ENCODE data around the gene CPNE9.
A peak's percentile ranks its signal among the peaks of the same experiment; 100 is the strongest.

CPNE9 gene

DNA sequence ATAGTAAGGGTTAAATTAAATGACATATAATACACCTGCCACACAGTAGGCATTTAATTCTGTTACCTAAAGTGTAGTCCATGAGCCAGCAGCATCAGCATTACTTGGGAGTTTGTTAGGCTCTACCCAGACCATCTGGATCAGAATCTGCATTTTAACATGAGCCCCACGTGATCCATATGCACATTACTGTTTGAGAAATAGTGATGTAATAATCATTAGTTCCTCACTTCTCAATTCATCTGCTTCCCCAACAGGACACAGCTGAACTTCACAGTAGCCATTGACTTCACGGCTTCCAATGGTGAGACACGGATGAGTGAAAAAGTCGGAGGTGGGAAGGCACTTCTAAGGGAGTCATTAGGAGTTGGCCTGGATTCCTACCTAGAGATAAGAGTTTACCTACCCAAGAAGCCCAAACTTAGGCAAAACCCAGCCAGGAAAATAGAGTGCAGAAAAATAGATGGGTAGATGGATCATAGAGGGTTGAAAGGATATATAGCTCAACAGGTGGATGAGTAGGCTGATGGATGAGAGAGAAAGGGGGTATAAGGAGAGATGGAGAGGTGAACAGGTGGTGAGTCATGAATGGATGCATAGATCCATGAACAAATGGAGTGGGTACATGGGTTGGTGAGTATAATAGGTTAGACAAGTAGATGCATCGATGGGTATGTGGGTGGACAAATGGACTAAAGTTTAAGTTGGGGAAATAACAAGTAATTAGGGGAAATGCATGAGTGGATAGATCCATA is 13.3 kb downstream of the CPNE9 start:
- DNase-seq: no peak

DNA sequence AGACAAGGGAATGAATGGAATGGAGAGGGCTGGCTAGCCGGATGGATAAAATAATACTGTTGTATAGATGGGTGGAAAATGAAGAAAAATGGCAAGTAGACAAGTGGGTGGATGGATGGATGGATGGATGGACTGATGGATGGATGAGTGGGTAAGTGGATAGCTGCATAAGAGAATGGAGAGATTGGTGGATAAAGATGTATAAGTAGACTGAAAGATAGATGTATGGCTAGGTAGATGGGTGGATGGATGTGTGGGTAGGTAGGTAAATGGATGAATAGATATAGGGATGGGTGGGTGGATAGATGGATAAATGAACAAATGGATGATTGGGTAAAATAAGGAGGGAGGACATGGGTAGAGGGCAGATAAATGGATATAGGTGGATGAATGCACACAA is 13.9 kb downstream of the CPNE9 start:
- DNase-seq: no peak

DNA sequence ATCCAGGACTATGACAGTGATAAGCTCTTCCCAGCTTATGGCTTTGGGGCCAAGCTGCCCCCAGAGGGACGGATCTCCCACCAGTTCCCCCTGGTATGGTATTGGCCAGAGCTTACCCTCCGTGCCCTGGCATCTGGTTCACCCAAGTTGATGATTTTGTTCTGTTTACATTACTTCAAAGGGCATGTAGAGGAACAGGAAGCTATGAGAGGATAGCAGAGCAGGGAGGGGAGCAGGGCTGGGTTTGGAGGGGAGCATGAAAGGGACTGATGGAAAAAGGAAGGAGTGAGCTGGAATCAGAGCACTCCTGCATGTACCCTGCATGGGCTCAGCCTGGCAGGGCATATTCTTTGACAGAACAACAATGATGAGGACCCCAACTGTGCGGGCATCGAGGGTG is 14.5 kb downstream of the CPNE9 start:
- no peak for DNase-seq

DNA sequence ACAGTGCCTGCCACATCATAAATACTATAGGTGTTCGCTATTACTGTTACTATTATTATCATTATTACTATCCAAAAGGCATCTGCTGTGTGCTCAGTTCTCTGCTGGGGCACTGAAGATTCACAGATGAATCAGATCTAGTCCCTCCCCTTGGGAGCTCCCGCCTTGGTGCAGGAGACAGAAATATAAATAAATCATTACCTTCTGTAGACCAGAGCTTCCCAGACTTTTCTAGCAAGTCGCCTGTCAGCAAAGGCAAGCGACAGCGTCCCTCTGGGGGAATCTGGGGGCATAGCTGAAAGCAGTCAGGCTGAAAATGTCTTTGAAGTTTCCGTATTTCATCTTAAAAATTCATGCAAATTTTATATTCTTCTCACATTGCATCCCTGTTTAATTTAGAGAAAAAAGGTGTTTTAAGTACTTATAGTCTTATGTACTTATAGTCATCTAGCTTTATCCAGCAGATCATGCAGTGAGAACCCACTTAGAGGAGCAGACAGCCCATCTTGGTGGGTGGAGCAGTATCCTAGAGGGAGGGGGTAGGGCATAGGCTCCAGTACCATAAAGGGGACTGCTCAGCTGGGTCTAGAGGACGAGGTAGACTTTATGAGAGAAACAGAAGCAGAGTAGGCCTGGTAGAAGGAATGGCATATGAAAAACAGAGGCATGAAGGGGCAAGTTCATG is 17.5 kb downstream of the CPNE9 start:
- DNase-seq: no peak

DNA sequence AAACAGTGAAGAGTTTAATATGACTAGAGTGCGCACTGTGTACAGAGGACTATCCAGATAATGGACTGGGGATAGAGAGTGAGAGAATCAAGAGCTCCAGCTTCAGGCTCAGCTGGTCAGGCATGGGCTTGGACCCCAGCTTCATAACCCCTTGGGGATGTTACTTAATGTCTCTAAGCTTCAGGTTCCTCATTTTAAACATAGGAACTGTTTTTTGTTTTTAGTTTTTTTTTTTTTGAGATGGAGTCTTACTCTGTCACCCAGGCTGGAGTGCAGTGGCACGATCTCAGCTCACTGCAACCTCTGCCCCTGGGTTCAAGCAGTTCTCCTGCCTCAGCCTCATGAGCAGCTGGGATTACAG is 18.0 kb downstream of the CPNE9 start:
- DNase-seq: no peak

DNA sequence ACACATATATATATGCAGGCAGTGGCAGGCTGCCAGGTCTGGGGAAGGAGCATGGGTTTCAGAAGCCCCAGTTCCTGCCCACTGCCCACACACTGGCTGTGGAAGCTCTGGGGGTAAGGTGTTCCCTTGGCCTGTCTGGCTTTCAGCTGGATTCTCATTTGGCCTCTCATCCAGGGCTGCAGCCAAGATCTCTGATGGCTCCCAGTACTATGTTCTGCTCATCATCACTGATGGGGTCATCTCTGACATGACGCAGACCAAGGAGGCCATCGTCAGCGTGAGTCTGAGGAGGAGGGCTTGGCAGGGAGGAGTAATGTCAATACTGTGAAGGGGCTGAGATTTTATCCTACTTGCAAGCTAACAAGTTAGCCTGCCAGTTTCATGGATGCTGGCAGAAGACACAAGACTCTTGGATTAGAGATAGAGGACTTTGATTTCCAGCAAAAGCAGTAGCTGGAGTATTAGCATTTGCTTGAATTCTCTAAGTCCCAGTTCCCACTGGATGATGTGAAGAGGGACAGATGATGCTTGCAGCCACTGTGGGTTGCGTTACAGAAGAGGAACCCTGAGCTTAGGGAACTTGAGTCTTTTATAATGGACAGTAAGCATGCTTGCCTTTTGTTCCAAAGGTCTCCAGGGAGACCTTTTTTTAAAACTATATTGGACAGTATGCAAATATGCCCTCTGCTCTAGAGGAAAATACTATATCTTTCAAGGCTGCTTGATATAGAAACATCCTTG is 22.3 kb downstream of the CPNE9 start:
- DNase-seq: no peak

DNA sequence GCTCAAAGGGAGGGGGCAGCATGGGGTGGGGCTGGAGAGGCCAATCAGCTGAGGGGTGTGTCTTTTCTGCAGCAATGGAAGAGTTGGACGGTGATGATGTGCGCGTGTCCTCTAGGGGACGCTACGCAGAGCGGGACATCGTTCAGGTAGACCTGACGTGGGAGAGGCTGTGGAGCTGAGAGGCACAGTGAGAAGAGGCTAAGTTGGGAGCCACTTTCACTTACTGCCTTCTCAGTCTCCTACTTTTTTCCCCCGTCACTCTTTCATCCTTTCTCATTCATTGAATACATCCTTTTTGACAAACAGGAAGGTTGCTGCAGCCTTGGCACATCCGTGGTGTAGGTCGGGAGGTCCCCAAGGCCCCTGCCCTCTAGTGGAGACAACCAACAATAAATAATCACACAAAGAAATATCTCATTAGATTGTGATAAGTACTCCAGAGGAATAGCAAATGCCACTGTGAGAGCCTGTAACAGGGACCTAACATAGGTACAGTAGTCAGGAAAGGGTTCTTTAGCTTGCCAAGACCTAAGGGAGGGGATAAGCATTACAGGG is 23.5 kb downstream of the CPNE9 start:
- peak; percentile 63 for DNase-seq

DNA sequence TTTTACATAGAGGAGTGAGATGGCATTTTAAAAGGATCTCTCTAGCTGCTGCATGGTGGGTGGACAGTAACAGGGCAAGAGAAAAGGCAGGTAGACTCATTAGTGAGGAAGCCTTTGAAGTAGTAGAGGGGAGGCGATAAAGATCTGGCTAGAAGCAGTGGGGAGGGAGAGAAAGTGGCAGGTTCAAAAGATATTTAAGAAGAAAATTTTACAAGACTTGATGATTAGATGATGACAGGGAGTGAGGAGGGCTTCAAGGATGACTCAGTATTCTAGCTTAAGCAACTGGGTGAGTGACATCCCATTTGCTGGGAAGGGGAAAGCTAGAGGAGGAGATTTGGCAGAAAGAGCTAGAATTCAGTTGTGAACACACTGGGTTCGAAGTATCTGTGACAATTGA is 24.1 kb downstream of the CPNE9 start:
- no peak for DNase-seq

DNA sequence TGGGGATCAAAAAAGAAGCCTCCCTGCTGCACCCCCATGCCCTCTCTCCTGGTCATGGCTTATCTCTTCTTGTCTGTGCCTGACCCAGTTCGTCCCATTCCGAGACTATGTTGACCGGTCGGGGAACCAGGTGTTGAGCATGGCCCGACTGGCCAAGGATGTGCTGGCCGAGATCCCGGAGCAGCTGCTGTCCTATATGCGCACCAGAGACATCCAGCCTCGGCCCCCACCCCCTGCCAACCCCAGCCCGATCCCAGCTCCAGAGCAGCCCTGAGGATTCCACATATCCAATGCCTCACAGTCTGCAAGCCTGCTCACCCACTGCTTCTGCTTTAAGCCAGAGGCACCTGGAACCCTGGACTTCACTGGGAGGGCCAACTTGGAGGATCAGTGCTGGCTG is 25.8 kb downstream of the CPNE9 start:
- no peak for DNase-seq

DNA sequence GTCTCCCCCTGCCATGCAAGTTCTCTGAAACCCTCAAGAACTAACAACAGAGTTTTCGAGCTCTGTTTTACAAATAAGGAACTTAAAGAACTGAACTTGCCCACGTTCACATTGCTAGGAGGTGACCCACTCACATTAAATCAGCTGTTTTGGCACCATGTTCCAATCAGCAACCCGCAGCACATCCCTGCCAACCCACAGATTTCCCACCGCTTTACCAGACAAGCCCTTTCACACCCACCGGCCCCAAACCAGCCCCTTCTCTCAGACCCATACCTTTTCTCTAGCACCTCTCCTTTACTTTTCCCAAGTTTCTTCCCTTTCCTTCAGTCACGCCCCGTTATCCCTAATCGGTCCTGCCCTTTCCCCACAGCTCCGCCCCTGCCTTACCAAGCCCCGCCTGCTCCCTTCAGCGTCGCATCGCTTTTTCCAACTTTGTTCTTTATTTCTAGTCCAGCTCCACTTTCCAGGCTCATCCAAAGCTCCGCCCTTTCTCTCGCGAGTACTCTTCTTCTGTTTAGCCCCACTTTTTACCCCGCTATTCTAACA is 27.1 kb downstream of the CPNE9 start:
- DNase-seq: no peak

DNA sequence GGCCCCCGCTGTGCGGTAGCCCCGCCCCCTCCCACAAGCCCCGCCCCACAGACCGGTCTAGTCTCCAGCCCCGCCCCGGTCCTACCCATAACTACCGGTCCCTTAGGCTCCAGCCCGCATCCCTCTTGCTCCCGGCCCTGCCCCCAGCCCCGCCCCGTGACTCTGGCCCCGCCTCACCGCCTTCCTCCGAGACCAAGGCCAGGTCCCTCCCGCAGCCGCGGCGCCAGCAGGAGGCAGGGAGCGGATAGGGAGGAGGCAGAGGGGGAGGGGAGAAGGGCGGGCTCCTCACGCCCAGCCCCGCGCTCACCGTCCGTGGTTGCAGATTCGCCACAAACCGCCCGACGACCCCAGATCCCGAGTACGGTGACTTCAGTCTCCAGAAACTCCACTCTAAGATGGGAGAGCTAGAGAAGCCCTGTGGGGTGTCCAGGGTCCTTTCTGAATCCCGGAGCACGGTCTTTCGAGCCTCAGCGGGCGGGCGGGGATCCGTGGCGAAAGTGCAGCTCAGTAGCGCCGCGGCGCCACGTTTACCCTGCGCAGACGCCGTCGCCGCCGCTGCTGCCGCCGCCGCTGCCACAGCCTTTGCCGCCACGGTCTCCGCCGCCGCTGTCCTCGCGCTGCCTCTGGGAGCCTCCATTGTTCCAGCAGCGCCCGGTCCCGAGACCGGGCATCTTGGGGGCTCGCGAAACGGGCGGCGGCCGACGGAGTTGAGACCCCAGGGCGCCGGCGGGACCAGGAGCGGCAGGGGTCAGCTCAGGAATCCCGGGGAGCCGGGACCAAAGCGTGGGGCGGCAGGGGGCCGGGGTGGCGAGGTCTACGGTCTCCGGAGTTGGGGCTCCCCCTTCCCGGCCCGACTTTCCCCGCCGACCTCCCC is 27.8 kb downstream of the CPNE9 start, which contains the start of gene BRPF1:
Gene BRPF1, plus strand, starts transcription at position 530 of the 874 bp plus-strand sequence. CDS start 2,406 bp downstream, outside the sequence.
- DNase-seq: peak; percentile 99

DNA sequence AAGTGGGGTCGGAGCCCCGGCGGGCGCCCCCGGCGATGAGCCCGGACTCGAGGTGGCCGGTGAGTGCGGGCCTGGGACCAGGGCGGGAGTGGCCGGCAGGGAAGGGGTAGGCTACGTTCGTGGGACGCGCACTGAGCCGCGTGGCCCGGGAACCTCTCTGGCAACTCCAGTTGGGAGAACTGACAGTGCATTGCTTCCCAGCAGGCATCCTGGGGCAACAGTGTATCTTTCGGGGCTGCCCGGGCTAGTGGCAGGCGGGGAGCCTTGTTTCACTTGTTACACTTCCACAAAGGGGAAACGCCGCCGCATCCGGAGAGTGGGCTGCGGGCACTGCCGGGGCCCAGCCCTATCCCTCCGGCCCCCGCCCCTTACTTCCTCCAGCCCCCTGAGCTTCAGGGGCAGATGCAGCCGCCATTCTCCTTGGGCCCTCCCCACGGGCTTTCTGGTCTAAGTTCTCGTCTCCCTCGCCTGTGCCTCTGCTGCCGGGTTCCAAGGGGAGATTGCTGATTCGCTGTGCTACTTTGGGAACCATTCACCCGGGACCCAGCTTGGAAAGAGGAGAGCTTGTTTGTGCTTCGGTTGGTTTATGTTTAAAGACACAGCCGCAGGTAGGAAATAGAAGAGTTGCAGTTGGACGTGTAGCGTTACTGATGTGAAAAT is 28.6 kb downstream of the CPNE9 start:
- DNase-seq: peak; percentile 44

DNA sequence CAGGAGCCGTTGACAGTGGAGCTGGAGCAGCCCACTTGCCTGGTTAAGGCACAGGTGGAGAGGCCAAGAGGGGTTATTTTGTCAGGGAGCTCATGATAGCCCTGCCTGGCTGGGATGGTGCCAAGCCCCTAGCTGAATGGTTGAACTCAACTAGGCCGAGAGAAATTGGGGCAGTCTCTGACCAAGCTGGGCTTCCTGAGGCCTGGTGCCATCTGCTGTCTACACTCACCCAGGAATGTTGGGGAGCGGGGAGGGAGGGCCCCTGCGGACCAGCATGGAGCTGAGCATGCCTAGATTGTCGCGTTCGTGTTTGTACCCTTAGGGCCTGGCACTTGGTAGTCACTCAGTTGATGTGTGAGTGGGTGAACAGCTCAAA is 29.1 kb downstream of the CPNE9 start:
- DNase-seq: no peak

DNA sequence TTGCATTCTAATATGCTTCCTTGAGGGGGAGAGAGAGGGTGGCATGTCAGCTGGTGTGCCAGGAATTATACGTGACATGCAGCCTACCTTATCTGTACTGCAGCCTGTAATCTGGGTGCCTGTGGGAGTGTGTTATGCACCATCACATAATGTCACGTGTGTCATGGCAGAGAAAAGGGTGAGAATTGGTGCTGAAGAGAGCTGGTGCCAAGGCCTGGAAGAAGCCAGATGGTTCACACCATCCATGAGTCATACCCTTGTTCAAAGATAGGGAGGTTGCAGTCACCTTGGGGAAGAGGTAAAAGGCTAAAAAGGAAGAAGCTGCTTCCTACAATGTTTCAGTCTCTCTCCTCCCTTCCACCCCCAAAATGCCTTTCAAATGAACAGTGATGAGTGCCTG is 33.2 kb downstream of the CPNE9 start:
- DNase-seq: no peak

DNA sequence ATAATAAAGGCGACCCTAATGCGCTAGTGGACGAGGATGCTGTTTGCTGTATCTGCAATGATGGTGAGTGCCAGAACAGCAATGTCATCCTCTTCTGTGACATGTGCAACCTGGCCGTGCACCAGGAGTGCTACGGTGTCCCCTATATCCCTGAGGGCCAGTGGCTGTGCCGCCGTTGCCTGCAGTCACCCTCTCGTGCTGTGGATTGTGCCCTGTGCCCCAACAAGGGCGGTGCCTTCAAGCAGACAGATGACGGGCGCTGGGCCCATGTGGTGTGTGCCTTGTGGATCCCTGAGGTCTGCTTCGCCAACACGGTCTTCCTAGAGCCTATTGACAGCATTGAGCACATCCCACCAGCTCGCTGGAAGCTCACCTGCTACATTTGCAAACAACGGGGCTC is 35.5 kb downstream of the CPNE9 start:
- no peak for DNase-seq

DNA sequence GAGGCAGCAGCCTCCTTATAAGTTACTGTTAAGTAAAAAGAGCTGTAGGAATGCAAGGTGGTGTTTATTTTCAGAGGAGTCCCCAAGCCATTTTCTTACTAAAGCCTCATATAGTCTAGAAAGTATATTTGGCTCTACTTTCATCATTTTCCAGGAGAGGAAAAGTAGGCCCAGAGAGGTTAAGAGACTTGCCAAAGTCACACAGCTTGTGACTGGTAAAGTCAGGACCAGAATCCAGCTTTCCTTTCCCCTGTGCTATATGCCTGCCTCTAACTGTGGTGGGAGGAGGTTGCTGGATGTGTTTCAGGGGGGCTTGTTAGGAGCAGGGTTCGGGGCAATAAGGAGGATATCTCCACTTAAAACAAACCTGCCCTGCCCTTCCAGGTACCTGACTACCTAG is 38.9 kb downstream of the CPNE9 start:
- DNase-seq: no peak

DNA sequence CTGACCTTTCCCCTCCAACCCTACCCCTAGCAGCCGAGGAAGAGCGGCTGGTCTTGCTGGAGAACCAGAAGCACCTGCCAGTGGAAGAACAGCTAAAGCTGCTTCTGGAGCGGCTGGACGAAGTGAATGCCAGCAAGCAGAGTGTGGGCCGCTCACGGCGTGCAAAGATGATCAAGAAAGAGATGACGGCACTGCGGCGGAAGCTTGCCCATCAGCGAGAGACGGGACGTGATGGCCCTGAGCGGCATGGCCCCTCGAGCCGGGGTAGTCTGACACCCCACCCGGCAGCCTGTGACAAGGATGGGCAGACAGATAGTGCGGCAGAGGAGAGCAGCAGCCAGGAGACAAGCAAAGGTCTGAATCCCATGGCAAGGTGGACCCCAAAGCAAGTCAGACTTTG is 39.9 kb downstream of the CPNE9 start:
- no peak for DNase-seq

DNA sequence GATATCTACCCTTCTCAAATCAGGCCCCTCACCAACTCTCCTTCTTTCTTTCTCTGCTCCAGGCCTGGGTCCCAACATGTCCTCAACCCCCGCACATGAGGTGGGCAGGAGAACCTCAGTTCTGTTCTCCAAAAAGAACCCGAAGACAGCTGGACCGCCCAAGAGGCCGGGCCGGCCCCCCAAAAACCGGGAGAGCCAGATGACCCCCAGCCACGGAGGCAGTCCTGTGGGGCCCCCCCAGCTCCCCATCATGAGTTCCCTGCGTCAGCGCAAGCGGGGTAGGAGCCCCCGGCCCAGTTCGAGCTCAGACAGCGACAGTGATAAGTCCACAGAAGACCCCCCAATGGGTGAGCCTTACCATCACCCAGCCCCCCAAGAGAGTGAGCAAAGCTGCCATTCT is 40.5 kb downstream of the CPNE9 start:
- DNase-seq: no peak

DNA sequence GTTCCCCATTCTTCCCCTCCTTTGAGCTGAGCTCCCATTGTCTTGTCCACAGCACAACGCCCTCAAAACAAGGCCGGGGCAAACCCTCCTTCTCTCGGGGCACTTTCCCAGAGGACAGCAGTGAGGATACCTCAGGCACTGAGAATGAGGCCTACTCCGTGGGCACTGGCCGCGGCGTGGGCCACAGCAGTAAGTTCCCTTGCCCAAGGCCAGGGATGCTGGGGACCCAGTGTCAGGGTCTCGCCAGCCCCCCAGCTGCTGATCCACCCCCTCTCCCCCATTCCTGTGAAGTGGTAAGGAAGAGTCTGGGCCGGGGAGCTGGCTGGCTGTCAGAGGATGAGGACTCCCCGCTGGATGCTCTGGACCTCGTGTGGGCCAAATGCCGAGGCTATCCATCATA is 41.9 kb downstream of the CPNE9 start:
- no peak for DNase-seq

DNA sequence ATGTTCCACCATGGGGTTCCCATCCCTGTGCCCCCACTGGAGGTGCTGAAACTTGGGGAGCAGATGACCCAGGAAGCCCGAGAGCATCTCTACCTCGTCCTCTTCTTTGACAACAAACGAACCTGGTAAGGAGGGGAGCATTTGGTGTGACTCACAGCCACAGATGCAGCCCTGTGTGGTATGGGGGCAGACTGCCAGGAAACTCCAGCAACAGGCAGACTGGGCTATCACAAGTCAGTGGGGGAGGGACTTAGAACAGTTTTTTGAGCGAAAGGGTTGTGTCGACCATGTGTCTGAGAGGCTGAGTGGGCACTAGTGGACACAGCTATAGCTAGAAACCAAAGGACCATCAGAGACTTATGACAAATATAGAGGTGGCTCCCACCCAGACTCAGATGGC is 42.7 kb downstream of the CPNE9 start:
- no peak for DNase-seq

DNA sequence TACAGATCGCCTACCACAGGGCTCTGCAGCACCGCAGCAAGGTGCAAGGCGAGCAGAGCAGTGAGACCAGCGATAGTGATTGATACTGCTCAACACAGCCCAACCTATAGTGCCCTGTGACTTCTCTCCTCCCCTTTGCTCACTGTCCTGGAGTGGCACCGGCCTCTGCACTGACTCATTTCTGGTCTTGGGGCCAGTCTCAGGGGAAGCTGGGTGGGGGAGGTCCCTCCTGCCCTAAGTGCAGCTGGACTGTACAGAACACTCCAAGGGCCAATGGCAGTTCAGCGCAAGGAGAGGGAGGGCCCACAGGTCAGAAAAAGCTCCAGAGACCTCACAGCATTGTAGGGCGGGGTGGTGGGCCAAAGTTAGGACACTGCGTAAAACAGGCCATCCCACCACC is 43.6 kb downstream of the CPNE9 start:
- no peak for DNase-seq

DNA sequence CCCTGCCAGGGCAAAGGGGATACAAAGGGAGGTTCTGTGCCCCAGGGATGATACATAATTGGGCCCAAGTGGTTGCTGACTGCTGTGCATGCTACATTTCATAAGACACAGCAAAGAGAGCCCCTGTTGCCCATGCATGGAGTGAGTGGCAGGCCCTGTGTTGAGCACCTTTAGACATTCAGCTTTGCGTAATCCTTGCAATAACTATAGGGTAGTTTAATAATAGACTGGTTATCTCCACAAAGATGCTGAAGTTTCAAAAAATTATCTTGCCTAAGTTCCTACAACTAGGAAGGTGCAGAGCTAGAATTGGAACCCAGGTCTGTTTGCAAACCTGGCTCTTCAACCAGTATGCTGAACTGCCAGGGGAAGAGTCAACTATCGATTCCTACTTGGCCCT is 44.4 kb downstream of the CPNE9 start:
- DNase-seq: no peak

All from activated naive CD4-positive, alpha-beta T cell treated with Interleukin-2 at 50 U/mL for 16 hours (primary cell).